HUES48 (cell line): ENCODE results near the gene TSPAN6.

Experiments
- H3K27ac ChIP-seq: one replicate; pipeline ENCODE4 v1.7.0; 2013; ENCODE audit warnings: low read depth, low read length, inconsistent platforms
- H3K27me3 ChIP-seq: 2 replicates; pipeline ENCODE4 v1.6.1; 2013; ENCODE audit warnings: mild to moderate bottlenecking, low read length; ENCODE audit not compliant: control insufficient read depth, insufficient read depth
- H3K36me3 ChIP-seq: 2 replicates; pipeline ENCODE4 v1.6.1; 2013; ENCODE audit warnings: low read length; ENCODE audit not compliant: control insufficient read depth, insufficient read depth
- H3K4me1 ChIP-seq: 2 replicates; pipeline ENCODE4 v1.6.1; 2013; ENCODE audit warnings: mild to moderate bottlenecking, low read length; ENCODE audit not compliant: control insufficient read depth, insufficient read depth
- H3K4me3 ChIP-seq: 2 replicates; pipeline ENCODE4 v1.5.1; 2013; ENCODE audit warnings: mild to moderate bottlenecking, low read depth, low read length
- H3K9ac ChIP-seq: 2 replicates; pipeline ENCODE4 v1.6.1; 2013; ENCODE audit warnings: mild to moderate bottlenecking, low read depth, low read length, moderate library complexity
- H3K9me3 ChIP-seq: 2 replicates; pipeline ENCODE4 v1.6.1; 2013; ENCODE audit warnings: low read length; ENCODE audit not compliant: control insufficient read depth, insufficient read depth

The TSPAN6 gene

GRCh38 chrX:100611951-100612350 lies 24.7 kb downstream of the TSPAN6 start:
- Histone ChIP-seq H3K4me1 (peaks cover 32% of the 10 kb centered on the region), H3K9ac (no peak overlapping the region), H3K36me3 (no peaks in the 10 kb centered on the region), H3K27ac (no peak overlapping the region), H3K4me3 (no peak overlapping the region), H3K27me3 (no peaks in the 10 kb centered on the region), H3K9me3 (no peaks in the 10 kb centered on the region)

GRCh38 chrX:100609591-100609990 lies 27.0 kb downstream of the TSPAN6 start:
- H3K9ac ChIP-seq: no peak overlapping the region
- H3K27ac ChIP-seq: peak overlapping the region; percentile 29
- H3K27me3 ChIP-seq: no peaks in the 10 kb centered on the region
- H3K4me3 ChIP-seq: peak overlapping the region; percentile 37; the same call in 1 of the 2 replicates
- no peaks in the 10 kb centered on the region for H3K9me3 ChIP-seq
- no peaks in the 10 kb centered on the region for H3K36me3 ChIP-seq
- H3K4me1 ChIP-seq: peaks cover 25% of the 10 kb centered on the region

GRCh38 chrX:100606753-100607152 lies 29.9 kb downstream of the TSPAN6 start:
- H3K36me3 ChIP-seq: no peaks in the 10 kb centered on the region
- H3K9me3 ChIP-seq: no peaks in the 10 kb centered on the region
- H3K27ac ChIP-seq: no peak overlapping the region

GRCh38 chrX:100600758-100601157 lies 35.8 kb downstream of the TSPAN6 start:
- Histone ChIP-seq H3K27me3 (no peaks in the 10 kb centered on the region), H3K27ac (no peak overlapping the region), H3K4me3 (no peak overlapping the region)

More at GRCh38 chrX:100606753-100607152, 29.9 kb downstream of the TSPAN6 start:
- Histone ChIP-seq H3K9ac (no peak overlapping the region), H3K4me1 (peaks cover 26% of the 10 kb centered on the region), H3K27me3 (no peaks in the 10 kb centered on the region), H3K4me3 (no peak overlapping the region)

GRCh38 chrX:100600340-100600739 lies 36.3 kb downstream of the TSPAN6 start:
- H3K4me3 ChIP-seq: no peak overlapping the region
- H3K4me1 ChIP-seq: peaks cover 30% of the 10 kb centered on the region
- no peak overlapping the region for H3K27ac ChIP-seq
- H3K9ac ChIP-seq: no peak overlapping the region
- no peaks in the 10 kb centered on the region for H3K27me3 ChIP-seq
- H3K9me3 ChIP-seq: no peaks in the 10 kb centered on the region
- no peaks in the 10 kb centered on the region for H3K36me3 ChIP-seq

More at GRCh38 chrX:100600758-100601157, 35.8 kb downstream of the TSPAN6 start:
- Histone ChIP-seq H3K36me3 (no peaks in the 10 kb centered on the region), H3K9me3 (no peaks in the 10 kb centered on the region), H3K4me1 (peaks cover 26% of the 10 kb centered on the region), H3K9ac (no peak overlapping the region)

GRCh38 chrX:100599456-100599855 lies 37.1 kb downstream of the TSPAN6 start:
- Histone ChIP-seq H3K27ac (no peak overlapping the region), H3K4me3 (no peak overlapping the region), H3K4me1 (peaks cover 39% of the 10 kb centered on the region), H3K36me3 (no peaks in the 10 kb centered on the region), H3K9me3 (no peaks in the 10 kb centered on the region), H3K9ac (no peak overlapping the region), H3K27me3 (no peaks in the 10 kb centered on the region)

- Histone ChIP-seq H3K27me3 (peaks cover 3% of the 10 kb centered on the region; the same call in 1 of the 2 replicates), H3K9me3 (no peaks in the 10 kb centered on the region), H3K36me3 (no peaks in the 10 kb centered on the region), H3K4me1 (peaks cover 59% of the 10 kb centered on the region), H3K27ac (no peak overlapping the region), H3K4me3 (no peak overlapping the region), H3K9ac (peak overlapping the region; percentile 16; the same call in 1 of the 2 replicates)
These were observed 40.0 kb downstream of the TSPAN6 start for GRCh38 chrX:100596601-100597000.

- Histone ChIP-seq H3K4me1 (peaks cover 59% of the 10 kb centered on the region), H3K9me3 (no peaks in the 10 kb centered on the region), H3K9ac (peak overlapping the region; percentile 13; the same call in 1 of the 2 replicates), H3K4me3 (peak overlapping the region; percentile 44; the same call in 1 of the 2 replicates), H3K36me3 (no peaks in the 10 kb centered on the region), H3K27me3 (peaks cover 7% of the 10 kb centered on the region), H3K27ac (peak overlapping the region; percentile 86)
These were observed 43.0 kb downstream of the TSPAN6 start for GRCh38 chrX:100593581-100593980.

GRCh38 chrX:100593126-100593525 lies 43.5 kb downstream of the TSPAN6 start:
- Histone ChIP-seq H3K9ac (no peak overlapping the region), H3K9me3 (no peaks in the 10 kb centered on the region), H3K27ac (peak overlapping the region; percentile 86), H3K4me1 (peaks cover 59% of the 10 kb centered on the region), H3K27me3 (peaks cover 7% of the 10 kb centered on the region), H3K36me3 (no peaks in the 10 kb centered on the region), H3K4me3 (no peak overlapping the region)

GRCh38 chrX:100591256-100592051 lies 45.2 kb downstream of the TSPAN6 start:
- H3K27me3 ChIP-seq: peaks cover 7% of the 10 kb centered on the region
- no peaks in the 10 kb centered on the region for H3K9me3 ChIP-seq
- peaks cover 47% of the 10 kb centered on the region for H3K4me1 ChIP-seq
- H3K27ac ChIP-seq: no peak overlapping the region
- H3K4me3 ChIP-seq: no peak overlapping the region
- no peaks in the 10 kb centered on the region for H3K36me3 ChIP-seq
- no peak overlapping the region for H3K9ac ChIP-seq

- Histone ChIP-seq H3K27me3 (peaks cover 16% of the 10 kb centered on the region), H3K9me3 (no peaks in the 10 kb centered on the region), H3K9ac (no peak overlapping the region), H3K4me3 (no peak overlapping the region), H3K4me1 (peaks cover 12% of the 10 kb centered on the region), H3K36me3 (no peaks in the 10 kb centered on the region), H3K27ac (no peak overlapping the region)
These were observed 48.7 kb downstream of the TSPAN6 start for GRCh38 chrX:100587861-100588260.
